BLaER1 treated with 17β-estradiol and CSF1 and Interleukin-3, amounts not matched to agents 10 nM and 100 nM (cell line): Measurements from ENCODE around the gene TNFSF12.

Experiments
- H3K27ac ChIP-seq, 11 experiments: shearing (Covaris generic); formaldehyde crosslinking; 2 replicates each; pipeline ENCODE4 v1.8.1; 2022
- H3K27me3 ChIP-seq, 11 experiments: shearing (Covaris generic); formaldehyde crosslinking; 2 replicates each; pipeline ENCODE4 v1.8.1; 2022
- H3K36me3 ChIP-seq, 11 experiments: shearing (Covaris generic); formaldehyde crosslinking; 2 replicates each; pipeline ENCODE4 v1.8.1; 2022
- H3K4me1 ChIP-seq, 10 experiments: shearing (Covaris generic); formaldehyde crosslinking; 2 replicates each; pipeline ENCODE4 v1.8.1; 2022
- H3K4me2 ChIP-seq, 11 experiments: shearing (Covaris generic); formaldehyde crosslinking; 2 replicates each; pipeline ENCODE4 v1.8.1; 2022
- H3K4me3 ChIP-seq, 10 experiments: shearing (Covaris generic); formaldehyde crosslinking; 2 replicates each; pipeline ENCODE4 v1.8.1; 2022
- H3K9ac ChIP-seq, 11 experiments: shearing (Covaris generic); formaldehyde crosslinking; 2 replicates each; pipeline ENCODE4 v1.8.1; 2022
- H3K9me3 ChIP-seq, 11 experiments: shearing (Covaris generic); formaldehyde crosslinking; replicated peaks in 1 of 11; 2 replicates each; pipeline ENCODE4 v1.8.1; 2022
- H4K20me1 ChIP-seq, 11 experiments: shearing (Covaris generic); formaldehyde crosslinking; 2 replicates each; pipeline ENCODE4 v1.8.1; 2022
- Cebpa-rat ChIP-seq, 11 experiments: shearing (Covaris generic); IDR thresholded peaks; 2 replicates each; pipeline ENCODE4 v1.8.1; 2022

Gene TNFSF12

GRCh38 chr17:7572338-7572587, 23.4 kb downstream of the TNFSF12 start:
- H3K4me3 ChIP-seq: peak overlapping the region; percentile 55 to 100 (median 66)
- peak overlapping the region; percentile 83 to 100 (median 91) for H3K9ac ChIP-seq
- peak overlapping the region; percentile 76 to 100 (median 91) for H3K27ac ChIP-seq
- no peaks in the 10 kb centered on the region for H3K27me3 ChIP-seq
- H3K9me3 ChIP-seq: peaks cover 0 to 4% (median 0%) of the 10 kb centered on the region in 11 experiments; a peak in 5 of 22 replicates
- TF ChIP-seq Cebpa-rat (IDR thresholded peaks at IDR 0.05): no peak
- H3K36me3 ChIP-seq: peaks cover 72 to 82% (median 81%) of the 10 kb centered on the region in 11 experiments
- H4K20me1 ChIP-seq: peaks cover 36 to 70% (median 46%) of the 10 kb centered on the region in 11 experiments
- H3K4me2 ChIP-seq: peak overlapping the region; percentile 79 to 95 (median 92)
- peaks cover 36 to 52% (median 46%) of the 10 kb centered on the region in 10 experiments for H3K4me1 ChIP-seq

GRCh38 chr17:7572588-7573323, 23.9 kb downstream of the TNFSF12 start:
- Histone ChIP-seq H3K4me1 (peaks cover 41 to 57% (median 51%) of the 10 kb centered on the region in 10 experiments), H3K27me3 (no peaks in the 10 kb centered on the region), H3K4me3 (peak overlapping the region; percentile 97 to 100 (median 99)), H4K20me1 (peaks cover 41 to 70% (median 50%) of the 10 kb centered on the region in 11 experiments), H3K9me3 (peaks cover 0 to 4% (median 0%) of the 10 kb centered on the region in 11 experiments; a peak in 5 of 22 replicates), H3K4me2 (peak overlapping the region in 10 of 11 experiments; percentile 1 to 50 (median 33); a peak in 16 of 22 replicates), H3K36me3 (peaks cover 72 to 82% (median 81%) of the 10 kb centered on the region in 11 experiments), H3K9ac (peak overlapping the region; percentile 99 to 100 (median 100)), H3K27ac (peak overlapping the region; percentile 99 to 100 (median 100))
- no peak for TF ChIP-seq Cebpa-rat (IDR thresholded peaks at IDR 0.05)

- H4K20me1 ChIP-seq: peaks cover 49 to 75% (median 58%) of the 10 kb centered on the region in 11 experiments
- peaks cover 48 to 64% (median 58%) of the 10 kb centered on the region in 10 experiments for H3K4me1 ChIP-seq
Observed at GRCh38 chr17:7573324-7574080, 24.6 kb downstream of the TNFSF12 start.

DNA sequence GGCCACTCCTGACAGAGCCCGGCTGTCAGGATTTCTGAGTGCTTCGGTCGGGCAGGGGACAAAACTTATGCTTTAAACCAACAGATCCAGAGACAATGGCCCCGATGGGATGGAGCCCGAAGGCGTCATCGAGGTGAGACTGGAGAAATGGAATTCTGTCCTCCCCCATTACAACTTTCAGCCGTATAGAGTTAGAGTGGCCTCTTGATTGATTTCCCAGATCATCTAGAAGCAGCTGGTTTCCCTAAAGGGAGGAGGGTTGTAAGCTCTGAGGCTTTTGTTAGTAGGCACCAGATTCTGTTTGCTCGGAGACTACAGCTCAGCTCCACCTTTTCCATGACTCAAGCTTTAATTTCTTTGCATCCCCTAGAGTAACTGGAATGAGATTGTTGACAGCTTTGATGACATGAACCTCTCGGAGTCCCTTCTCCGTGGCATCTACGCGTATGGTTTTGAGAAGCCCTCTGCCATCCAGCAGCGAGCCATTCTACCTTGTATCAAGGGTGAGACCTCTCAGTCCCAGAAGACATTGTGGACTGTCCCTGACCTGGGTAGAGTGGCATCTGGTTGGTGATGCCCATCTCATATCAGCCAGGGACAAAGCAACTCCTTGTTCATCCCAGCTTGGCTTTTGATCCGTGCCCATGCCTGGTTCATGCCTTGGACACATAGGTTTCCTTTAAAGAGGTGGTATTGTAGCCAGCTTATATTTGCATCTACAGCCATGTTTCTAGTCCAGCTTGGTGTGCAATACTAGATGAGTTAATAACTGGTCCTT, 25.5 kb downstream of the TNFSF12 start:
- no peak for TF ChIP-seq Cebpa-rat (IDR thresholded peaks at IDR 0.05)
- Histone ChIP-seq H3K4me1 (peaks cover 57 to 67% (median 65%) of the 10 kb centered on the region in 10 experiments), H3K27me3 (no peaks in the 10 kb centered on the region), H3K36me3 (peaks cover 74 to 83% (median 79%) of the 10 kb centered on the region in 11 experiments), H3K4me3 (peak overlapping the region; percentile 97 to 100 (median 99)), H4K20me1 (peaks cover 56 to 74% (median 65%) of the 10 kb centered on the region in 11 experiments), H3K9ac (peak overlapping the region; percentile 99 to 100 (median 100)), H3K9me3 (peaks cover 0 to 4% (median 0%) of the 10 kb centered on the region in 11 experiments; a peak in 5 of 22 replicates), H3K4me2 (peak overlapping the region; percentile 81 to 100 (median 98)), H3K27ac (peak overlapping the region; percentile 57 to 100 (median 100); a peak in 21 of 22 replicates)

More at GRCh38 chr17:7573324-7574080, 24.6 kb downstream of the TNFSF12 start:
- peak; percentile 55 to 98 (median 91); a peak in 21 of 22 replicates for TF ChIP-seq Cebpa-rat (IDR thresholded peaks at IDR 0.05)
- H3K9ac ChIP-seq: peak overlapping the region; percentile 99 to 100 (median 100)
- H3K4me2 ChIP-seq: peak overlapping the region; percentile 81 to 100 (median 98)
- peaks cover 0 to 4% (median 0%) of the 10 kb centered on the region in 11 experiments; a peak in 5 of 22 replicates for H3K9me3 ChIP-seq
- H3K36me3 ChIP-seq: peaks cover 76 to 85% (median 84%) of the 10 kb centered on the region in 11 experiments
- peak overlapping the region; percentile 97 to 100 (median 99) for H3K4me3 ChIP-seq
- no peaks in the 10 kb centered on the region for H3K27me3 ChIP-seq
- peak overlapping the region; percentile 99 to 100 (median 100) for H3K27ac ChIP-seq

- Histone ChIP-seq H3K4me2 (peak overlapping the region; percentile 81 to 100 (median 98)), H3K4me3 (peak overlapping the region; percentile 97 to 100 (median 99)), H3K27me3 (no peaks in the 10 kb centered on the region), H3K4me1 (peaks cover 51 to 78% (median 71%) of the 10 kb centered on the region in 10 experiments), H3K9ac (peak overlapping the region; percentile 99 to 100 (median 100)), H3K9me3 (peaks cover 0 to 4% (median 0%) of the 10 kb centered on the region in 11 experiments; a peak in 5 of 22 replicates), H3K36me3 (peaks cover 68 to 79% (median 74%) of the 10 kb centered on the region in 11 experiments), H3K27ac (peak overlapping the region; percentile 39 to 100 (median 100); a peak in 21 of 22 replicates), H4K20me1 (peaks cover 56 to 75% (median 64%) of the 10 kb centered on the region in 11 experiments)
- no peak for TF ChIP-seq Cebpa-rat (IDR thresholded peaks at IDR 0.05)
Observed at GRCh38 chr17:7575481-7575883, 26.6 kb downstream of the TNFSF12 start.

GRCh38 chr17:7575959-7576358, 27.1 kb downstream of the TNFSF12 start:
- peaks cover 46 to 79% (median 73%) of the 10 kb centered on the region in 10 experiments for H3K4me1 ChIP-seq
- peaks cover 63 to 79% (median 72%) of the 10 kb centered on the region in 11 experiments for H3K36me3 ChIP-seq
- H3K9ac ChIP-seq: peak overlapping the region; percentile 99 to 100 (median 100)
- peak overlapping the region; percentile 39 to 100 (median 100); a peak in 20 of 22 replicates for H3K27ac ChIP-seq
- no peaks in the 10 kb centered on the region for H3K27me3 ChIP-seq
- peaks cover 0 to 4% (median 0%) of the 10 kb centered on the region in 11 experiments; a peak in 5 of 22 replicates for H3K9me3 ChIP-seq
- H4K20me1 ChIP-seq: peaks cover 56 to 80% (median 64%) of the 10 kb centered on the region in 11 experiments
- peak overlapping the region; percentile 97 to 100 (median 99) for H3K4me3 ChIP-seq
- peak overlapping the region; percentile 81 to 100 (median 98) for H3K4me2 ChIP-seq
- no peak for TF ChIP-seq Cebpa-rat (IDR thresholded peaks at IDR 0.05)

- Histone ChIP-seq H3K9me3 (peaks cover 0 to 4% (median 0%) of the 10 kb centered on the region in 11 experiments; a peak in 5 of 22 replicates), H3K4me3 (peak overlapping the region; percentile 97 to 100 (median 99); a peak in 19 of 20 replicates), H3K36me3 (peaks cover 58 to 76% (median 69%) of the 10 kb centered on the region in 11 experiments), H3K27ac (peak overlapping the region in 10 of 11 experiments; percentile 2 to 100 (median 100); a peak in 15 of 22 replicates), H3K27me3 (no peaks in the 10 kb centered on the region), H3K4me2 (peak overlapping the region; percentile 81 to 100 (median 98)), H4K20me1 (peaks cover 56 to 84% (median 64%) of the 10 kb centered on the region in 11 experiments), H3K4me1 (peaks cover 41 to 79% (median 73%) of the 10 kb centered on the region in 10 experiments), H3K9ac (peak overlapping the region; percentile 99 to 100 (median 100))
- TF ChIP-seq Cebpa-rat (IDR thresholded peaks at IDR 0.05): no peak
Observed at GRCh38 chr17:7576432-7576937, 27.6 kb downstream of the TNFSF12 start.
